ENCODE data around the gene RECK. TPM values are rescaled to one million over a fixed set of nuclear protein-coding genes. Genes with fewer than 3 reads are reported as not detected.
A peak's percentile ranks its signal among the peaks of the same experiment; 100 is the strongest.

RECK gene
- total RNA-seq, 1 donor from 2014 or later: 15.1 TPM

- no peak for TF ChIP-seq CTCF (IDR thresholded peaks at IDR 0.05; ENCODE audit: unreplicated experiment)
- Mint-ChIP-seq H3K27ac (no peak overlapping the region), H3K9me3 (no peaks in the 10 kb centered on the region), H3K27me3 (ENCODE audit: low read depth) (no peaks in the 10 kb centered on the region), H3K4me3 (no peak overlapping the region), H3K4me1 (peaks cover 18% of the 10 kb centered on the region), H3K36me3 (no peaks in the 10 kb centered on the region)
- no peak for DNase-seq (ENCODE audit: low spot score in 2 of 2, unreplicated experiment in 2 of 2)
Measured at GRCh38 chr9:36050476-36050875, 13.8 kb downstream of the RECK start.

GRCh38 chr9:36051317-36051716 is 14.6 kb downstream of the RECK start:
- TF ChIP-seq CTCF (IDR thresholded peaks at IDR 0.05; ENCODE audit: unreplicated experiment): no peak
- Mint-ChIP-seq H3K27ac (no peak overlapping the region), H3K4me3 (no peak overlapping the region), H3K9me3 (no peaks in the 10 kb centered on the region), H3K4me1 (peaks cover 17% of the 10 kb centered on the region), H3K27me3 (ENCODE audit: low read depth) (no peaks in the 10 kb centered on the region), H3K36me3 (no peaks in the 10 kb centered on the region)
- no peak for DNase-seq (ENCODE audit: low spot score in 2 of 2, unreplicated experiment in 2 of 2)

GRCh38 chr9:36053971-36054370 is 17.3 kb downstream of the RECK start:
- no peak for TF ChIP-seq CTCF (IDR thresholded peaks at IDR 0.05; ENCODE audit: unreplicated experiment)
- Mint-ChIP-seq H3K9me3 (no peaks in the 10 kb centered on the region), H3K4me3 (no peak overlapping the region), H3K4me1 (peaks cover 12% of the 10 kb centered on the region), H3K27ac (peak overlapping the region; percentile 7), H3K27me3 (ENCODE audit: low read depth) (no peaks in the 10 kb centered on the region), H3K36me3 (no peaks in the 10 kb centered on the region)
- DNase-seq (ENCODE audit: low spot score in 2 of 2, unreplicated experiment in 2 of 2): no peak

GRCh38 chr9:36056896-36057295 is 20.2 kb downstream of the RECK start:
- no peak for DNase-seq (ENCODE audit: low spot score in 2 of 2, unreplicated experiment in 2 of 2)
- no peaks in the 10 kb centered on the region for H3K27me3 Mint-ChIP-seq (ENCODE audit: low read depth)
- no peaks in the 10 kb centered on the region for H3K9me3 Mint-ChIP-seq
- TF ChIP-seq CTCF (IDR thresholded peaks at IDR 0.05; ENCODE audit: unreplicated experiment): no peak
- peaks cover 12% of the 10 kb centered on the region for H3K4me1 Mint-ChIP-seq
- H3K4me3 Mint-ChIP-seq: no peak overlapping the region
- H3K36me3 Mint-ChIP-seq: peaks cover 4% of the 10 kb centered on the region
- no peak overlapping the region for H3K27ac Mint-ChIP-seq

GRCh38 chr9:36063804-36064447 is 27.2 kb downstream of the RECK start:
- Mint-ChIP-seq H3K9me3 (no peaks in the 10 kb centered on the region), H3K4me3 (no peak overlapping the region)

More at GRCh38 chr9:36063804-36064447, 27.2 kb downstream of the RECK start:
- H3K27ac Mint-ChIP-seq: no peak overlapping the region
- no peak for TF ChIP-seq CTCF (IDR thresholded peaks at IDR 0.05; ENCODE audit: unreplicated experiment)
- DNase-seq (ENCODE audit: low spot score in 2 of 2, unreplicated experiment in 2 of 2): no peak
- peaks cover 18% of the 10 kb centered on the region for H3K36me3 Mint-ChIP-seq
- H3K4me1 Mint-ChIP-seq: peaks cover 8% of the 10 kb centered on the region
- no peaks in the 10 kb centered on the region for H3K27me3 Mint-ChIP-seq (ENCODE audit: low read depth)
